Testis (tissue), 2 donors: ENCODE data around the gene TRIM72.

Experiments used
- CTCF ChIP-seq, 3 experiments: fragments of 450-650 bp in 2 of 3; fragments of 200-600 bp in 1 of 3; sonication (generic) in 1 of 3; IDR thresholded peaks; one replicate each; pipeline ENCODE4 v1.5.1; 2016 to 2019; ENCODE audit warnings: antibody characterized with exemption in 3 of 3, mild to moderate bottlenecking in 2 of 3, moderate library complexity in 1 of 3
- POLR2A ChIP-seq: fragments of 450-650 bp; IDR thresholded peaks from one replicate; pipeline ENCODE4 v1.6.1; 2017; ENCODE audit warnings: antibody characterized with exemption, mild to moderate bottlenecking, moderate library complexity

GRCh38 chr16:31199430-31200041, 14.4 kb upstream of the TRIM72 start:
- TF ChIP-seq POLR2A: no peak
- no peak for TF ChIP-seq CTCF (IDR thresholded peaks at IDR 0.05)
